Smooth muscle cell (in vitro differentiated cells): ENCODE data around the gene DDC. TPM values are rescaled to one million over a fixed set of nuclear protein-coding genes. Genes with fewer than 3 reads are reported as not detected.

Source experiments
- DNase-seq: peaks from one replicate; lab custom pipeline; 2025; ENCODE audit not compliant: unreplicated experiment; lab: John Stamatoyannopoulos, UW
- H2AFZ ChIP-seq: fragments of 200-600 bp; sonication (generic); 2 replicates; pipeline ENCODE4 v1.6.0; 2016; ENCODE audit warnings: antibody characterized with exemption, low read depth, mild to moderate bottlenecking
- H3F3A ChIP-seq: fragments of 200-600 bp; sonication (generic); 2 replicates; pipeline ENCODE4 v1.6.0; 2017; ENCODE audit warnings: antibody characterized with exemption, low read depth
- H3K27ac ChIP-seq: fragments of 200-600 bp; sonication (generic); 2 replicates; pipeline ENCODE4 v1.5.1; 2016; ENCODE audit warnings: low read depth, mild to moderate bottlenecking
- H3K27me3 ChIP-seq: fragments of 200-600 bp; sonication (generic); 2 replicates; pipeline ENCODE4 v1.6.1; 2016; ENCODE audit warnings: low read depth, mild to moderate bottlenecking
- H3K36me3 ChIP-seq: fragments of 200-600 bp; sonication (generic); 2 replicates; pipeline ENCODE4 v1.5.1; 2016; ENCODE audit warnings: low read depth
- H3K4me1 ChIP-seq: fragments of 200-600 bp; sonication (generic); 2 replicates; pipeline ENCODE4 v1.5.1; 2016; ENCODE audit warnings: low read depth
- H3K4me2 ChIP-seq: fragments of 200-600 bp; sonication (generic); 2 replicates; pipeline ENCODE4 v1.6.0; 2016; ENCODE audit warnings: mild to moderate bottlenecking
- H3K4me3 ChIP-seq: fragments of 200-600 bp; sonication (generic); 2 replicates; pipeline ENCODE4 v1.5.1; 2016; ENCODE audit warnings: mild to moderate bottlenecking
- H3K79me2 ChIP-seq: fragments of 200-600 bp; sonication (generic); 2 replicates; pipeline ENCODE4 v1.6.0; 2016; ENCODE audit warnings: low read depth, mild to moderate bottlenecking
- H3K9ac ChIP-seq: fragments of 200-600 bp; sonication (generic); 2 replicates; pipeline ENCODE4 v1.6.0; 2016; ENCODE audit warnings: low read depth
- H3K9me3 ChIP-seq: fragments of 200-600 bp; sonication (generic); replicated peaks from 2 replicates; pipeline ENCODE4 v1.5.1; 2016; ENCODE audit warnings: low read depth
- H4K20me1 ChIP-seq: fragments of 200-600 bp; sonication (generic); 2 replicates; pipeline ENCODE4 v1.6.0; 2016; ENCODE audit warnings: low read depth
- CTCF ChIP-seq: fragments of 200-600 bp; sonication (generic); IDR thresholded peaks from 2 replicates; pipeline ENCODE4 v1.5.1; 2017; ENCODE audit warnings: borderline replicate concordance, mild to moderate bottlenecking, antibody characterized with exemption; ENCODE audit not compliant: insufficient read depth, poor library complexity, severe bottlenecking
- WGBS: methylation state at CpG from one replicate; pipeline ENCODE4 v1.1.7; 2016; ENCODE audit warnings: low lambda C conversion rate; 5-methylcytosine and 5-hydroxymethylcytosine counted together
- polyA plus RNA-seq: library from polyadenylated mRNA; unstranded; fragments of >200 nt; fragmentation: Nextera tagmentation; extraction: Ambion mirVana; gene quantifications from 2 replicates; pipeline ENCODE4 v1.2.1, GENCODE V29; 2016
- total RNA-seq: library from RNA; depleted of rRNA; stranded (reverse); fragments of >200 nt; gene quantifications from 2 replicates; pipeline ENCODE4 v1.2.3, GENCODE V29; 2014

DDC gene
- total and polyA plus RNA-seq, 2 experiments from 2014 or later = not detected

- Histone ChIP-seq H3K9me3 (no peaks in the 10 kb centered on the region), H3K27me3 (no peaks in the 10 kb centered on the region), H3K4me1 (peaks cover 8% of the 10 kb centered on the region), H3K4me2 (peak overlapping the region; percentile 2), H3K36me3 (no peaks in the 10 kb centered on the region), H4K20me1 (no peaks in the 10 kb centered on the region), H3K27ac (no peak overlapping the region), H3K79me2 (no peaks in the 10 kb centered on the region), H2AFZ (no peak overlapping the region), H3K9ac (no peak overlapping the region), H3F3A (peaks cover 10% of the 10 kb centered on the region), H3K4me3 (no peak overlapping the region)
- DNase-seq = no peak
- 45% methylated on average over 3 of the region's 3 CpGs for WGBS
- TF ChIP-seq CTCF = no peak
Measured at GRCh38 chr7:50495746-50496145, 69.5 kb downstream of the DDC start.

- no peak overlapping the region for H3K4me2 ChIP-seq
- no peaks in the 10 kb centered on the region for H3K36me3 ChIP-seq
- H3F3A ChIP-seq = peaks cover 10% of the 10 kb centered on the region
- H3K4me1 ChIP-seq = peaks cover 8% of the 10 kb centered on the region
- no peak overlapping the region for H3K4me3 ChIP-seq
- H3K27ac ChIP-seq = no peak overlapping the region
- no peak overlapping the region for H3K9ac ChIP-seq
- H4K20me1 ChIP-seq = no peaks in the 10 kb centered on the region
- H3K27me3 ChIP-seq = no peaks in the 10 kb centered on the region
- DNase-seq = no peak
- H3K79me2 ChIP-seq = no peaks in the 10 kb centered on the region
- WGBS = 96% methylated on average over 30 of the region's 30 CpGs
- no peak overlapping the region for H2AFZ ChIP-seq
- TF ChIP-seq CTCF = no peak
- H3K9me3 ChIP-seq = no peaks in the 10 kb centered on the region
Measured at GRCh38 chr7:50492770-50493519, 72.3 kb downstream of the DDC start.

GRCh38 chr7:50491943-50492342 is 73.3 kb downstream of the DDC start:
- Histone ChIP-seq H4K20me1 (no peaks in the 10 kb centered on the region), H2AFZ (no peak overlapping the region), H3K79me2 (no peaks in the 10 kb centered on the region), H3K9ac (no peak overlapping the region), H3K4me2 (no peak overlapping the region), H3K9me3 (no peaks in the 10 kb centered on the region), H3K4me3 (no peak overlapping the region), H3K36me3 (no peaks in the 10 kb centered on the region), H3K27ac (no peak overlapping the region), H3K27me3 (no peaks in the 10 kb centered on the region), H3K4me1 (peaks cover 8% of the 10 kb centered on the region), H3F3A (peaks cover 10% of the 10 kb centered on the region)
- no peak for TF ChIP-seq CTCF
- WGBS = 86% methylated on average over 1 of the region's 1 CpG
- no peak for DNase-seq

- H4K20me1 ChIP-seq = no peaks in the 10 kb centered on the region
- DNase-seq = no peak
- H3K9me3 ChIP-seq = no peaks in the 10 kb centered on the region
- H3F3A ChIP-seq = peaks cover 5% of the 10 kb centered on the region
- no peak for TF ChIP-seq CTCF
- no peaks in the 10 kb centered on the region for H3K79me2 ChIP-seq
- H3K4me3 ChIP-seq = no peak overlapping the region
- no peak overlapping the region for H3K27ac ChIP-seq
- 69% methylated on average over 5 of the region's 5 CpGs for WGBS
- H2AFZ ChIP-seq = no peak overlapping the region
- H3K4me1 ChIP-seq = peaks cover under 1% of the 10 kb centered on the region
- H3K36me3 ChIP-seq = no peaks in the 10 kb centered on the region
- H3K9ac ChIP-seq = no peak overlapping the region
- H3K4me2 ChIP-seq = no peak overlapping the region
- H3K27me3 ChIP-seq = no peaks in the 10 kb centered on the region
Measured at GRCh38 chr7:50491209-50491608, 74.0 kb downstream of the DDC start.
